OCI-LY3 (cell line): ENCODE measurements around the gene RARA.

Experiments
- H2AFZ ChIP-seq: fragments of 200-600, 300-600 bp; shearing (Covaris generic); 2 replicates; pipeline ENCODE4 v1.6.0; 2014; ENCODE audit warnings: antibody characterized with exemption, low read depth, low read length
- H3K27ac ChIP-seq: fragments of 200-600, 300-600 bp; sonication (generic); 2 replicates; pipeline ENCODE4 v1.5.1; 2014; ENCODE audit warnings: mild to moderate bottlenecking, low read length, moderate library complexity, mixed read lengths
- H3K27me3 ChIP-seq: fragments of 200-600, 300-600 bp; sonication (generic); 2 replicates; pipeline ENCODE4 v1.6.1; 2014; ENCODE audit warnings: low read depth, low read length, mixed read lengths
- H3K36me3 ChIP-seq: fragments of 200-600, 300-600 bp; sonication (generic); replicated peaks from 2 replicates; pipeline ENCODE3; 2014; ENCODE audit warnings: low read depth, low read length, mixed read lengths
- H3K4me1 ChIP-seq: fragments of 300-600, 200-600 bp; sonication (generic); 2 replicates; pipeline ENCODE4 v1.6.1; 2014; ENCODE audit warnings: low read length, mixed read lengths
- H3K4me2 ChIP-seq: fragments of 200-600, 300-600 bp; sonication (generic); 2 replicates; pipeline ENCODE4 v1.6.1; 2014; ENCODE audit warnings: low read length, mixed read lengths
- H3K4me3 ChIP-seq: fragments of 300-600, 200-600 bp; sonication (generic); 2 replicates; pipeline ENCODE4 v1.5.1; 2014; ENCODE audit warnings: antibody characterized with exemption, mild to moderate bottlenecking, low read length, moderate library complexity
- H3K79me2 ChIP-seq: fragments of 300-600, 200-600 bp; shearing (Covaris generic); 2 replicates; pipeline ENCODE4 v1.6.1; 2014; ENCODE audit warnings: mild to moderate bottlenecking, low read length, mixed read lengths
- H3K9ac ChIP-seq: fragments of 300-600, 200-600 bp; shearing (Covaris generic); 2 replicates; pipeline ENCODE4 v1.6.0; 2014; ENCODE audit warnings: mild to moderate bottlenecking, low read length, moderate library complexity
- H3K9me3 ChIP-seq: fragments of 200-600, 300-600 bp; shearing (Covaris generic); 2 replicates; pipeline ENCODE4 v1.6.1; 2014; ENCODE audit warnings: low read length, mixed read lengths; ENCODE audit not compliant: insufficient read depth
- H4K20me1 ChIP-seq: fragments of 200-600, 300-600 bp; sonication (generic); 2 replicates; pipeline ENCODE4 v1.6.1; 2016; ENCODE audit warnings: low read length, mixed read lengths; ENCODE audit not compliant: insufficient read depth
- CTCF ChIP-seq: fragments of 200-600, 300-600 bp; sonication (generic); IDR thresholded peaks from 2 replicates; pipeline ENCODE4 v1.5.1; 2014; ENCODE audit warnings: antibody characterized with exemption, low read length, low read depth
- EZH2phosphoT487 ChIP-seq: fragments of 200-600 bp; shearing (Covaris generic); IDR thresholded peaks from 2 replicates; pipeline ENCODE4 v1.6.1; 2018; ENCODE audit warnings: antibody characterized with exemption, mixed run types, low read depth

The RARA gene

GRCh38 chr17:40358323-40359038 is 49.5 kb downstream of the RARA start:
- TF ChIP-seq CTCF = peak; percentile 84
- no peak for TF ChIP-seq EZH2phosphoT487
- Histone ChIP-seq H4K20me1 (0 out of 2 replicates have a peak, but pooled peaks cover 5% of the 10 kb centered on the region), H3K27ac (no peak overlapping the region), H3K4me1 (peaks cover 23% of the 10 kb centered on the region), H3K9me3 (no peaks in the 10 kb centered on the region), H3K4me3 (peak overlapping the region; percentile 76), H3K79me2 (no peaks in the 10 kb centered on the region), H3K4me2 (peak overlapping the region; percentile 95), H3K27me3 (no peaks in the 10 kb centered on the region), H3K36me3 (peaks cover 3% of the 10 kb centered on the region), H2AFZ (peak overlapping the region; percentile 89), H3K9ac (peak overlapping the region; percentile 48)

GRCh38 chr17:40360091-40360490 is 51.1 kb downstream of the RARA start:
- H3K4me3 ChIP-seq = no peak overlapping the region
- no peaks in the 10 kb centered on the region for H3K9me3 ChIP-seq
- TF ChIP-seq EZH2phosphoT487 (no peak), CTCF (no peak)
- peaks cover 25% of the 10 kb centered on the region for H3K4me1 ChIP-seq
- H2AFZ ChIP-seq = no peak overlapping the region
- peaks cover 3% of the 10 kb centered on the region for H3K36me3 ChIP-seq
- H3K79me2 ChIP-seq = no peaks in the 10 kb centered on the region
- no peaks in the 10 kb centered on the region for H4K20me1 ChIP-seq
- H3K27me3 ChIP-seq = no peaks in the 10 kb centered on the region
- H3K4me2 ChIP-seq = no peak overlapping the region
- no peak overlapping the region for H3K27ac ChIP-seq
- no peak overlapping the region for H3K9ac ChIP-seq

- TF ChIP-seq EZH2phosphoT487 (no peak), CTCF (no peak)
- Histone ChIP-seq H3K79me2 (no peaks in the 10 kb centered on the region), H3K4me3 (peak overlapping the region; percentile 35; the same call in 1 of the 2 replicates), H3K4me2 (peak overlapping the region; percentile 87), H4K20me1 (no peaks in the 10 kb centered on the region), H3K27me3 (no peaks in the 10 kb centered on the region), H3K27ac (no peak overlapping the region), H3K9ac (no peak overlapping the region), H3K4me1 (peaks cover 25% of the 10 kb centered on the region), H2AFZ (peak overlapping the region; percentile 15; the same call in 1 of the 2 replicates), H3K36me3 (no peaks in the 10 kb centered on the region), H3K9me3 (no peaks in the 10 kb centered on the region)
Observed at GRCh38 chr17:40361063-40361924, 52.3 kb downstream of the RARA start.
